ENCODE measurements around the gene UAP1.
"Not testable (repeated sequence)": the region's sequence is repeated elsewhere in the genome, so short reads cannot be mapped to it uniquely, and the experiment has no call there.

UAP1 gene

GRCh38 chr1:162566870-162567269, 5.3 kb downstream of the UAP1 start:
- no peak for DNase-seq

- DNase-seq: no peak
Measured at GRCh38 chr1:162568802-162569201, 7.3 kb downstream of the UAP1 start.

GRCh38 chr1:162570718-162571117, 9.2 kb downstream of the UAP1 start:
- no peak for DNase-seq

GRCh38 chr1:162571121-162571520, 9.6 kb downstream of the UAP1 start:
- DNase-seq: not testable (repeated sequence)

- DNase-seq: no peak
Measured at GRCh38 chr1:162571696-162572095, 10.2 kb downstream of the UAP1 start.

- DNase-seq: no peak
Measured at GRCh38 chr1:162573136-162573535, 11.6 kb downstream of the UAP1 start.

- no peak for DNase-seq
Measured at GRCh38 chr1:162578071-162578700, 16.7 kb downstream of the UAP1 start.

- DNase-seq: no peak
Measured at GRCh38 chr1:162578936-162579335, 17.4 kb downstream of the UAP1 start.

GRCh38 chr1:162580308-162580707, 18.8 kb downstream of the UAP1 start:
- no peak for DNase-seq

GRCh38 chr1:162582901-162583300, 21.4 kb downstream of the UAP1 start:
- DNase-seq: not testable (repeated sequence)

- DNase-seq: not testable (repeated sequence)
Measured at GRCh38 chr1:162585101-162585500, 23.6 kb downstream of the UAP1 start.

- DNase-seq: no peak
Measured at GRCh38 chr1:162587347-162587746, 25.8 kb downstream of the UAP1 start.

- DNase-seq: no peak
Measured at GRCh38 chr1:162587761-162588260, 26.3 kb downstream of the UAP1 start.

- DNase-seq: no peak
Measured at GRCh38 chr1:162590101-162590500, 28.6 kb downstream of the UAP1 start.

GRCh38 chr1:162590686-162591085, 29.2 kb downstream of the UAP1 start:
- no peak for DNase-seq

GRCh38 chr1:162596514-162597170, 35.1 kb downstream of the UAP1 start:
- no peak for DNase-seq

GRCh38 chr1:162599451-162599850, 37.9 kb downstream of the UAP1 start:
- no peak for DNase-seq

GRCh38 chr1:162603117-162603516, 41.6 kb downstream of the UAP1 start:
- not testable (repeated sequence) for DNase-seq

GRCh38 chr1:162605225-162605927, 43.9 kb downstream of the UAP1 start:
- DNase-seq: no peak

GRCh38 chr1:162609306-162609705, 47.8 kb downstream of the UAP1 start:
- DNase-seq: no peak

- DNase-seq: no peak
Measured at GRCh38 chr1:162612606-162613400, 51.3 kb downstream of the UAP1 start.

- DNase-seq: no peak
Measured at GRCh38 chr1:162616848-162617247, 55.3 kb downstream of the UAP1 start.

GRCh38 chr1:162617513-162617912, 56.0 kb downstream of the UAP1 start:
- no peak for DNase-seq

Measured in GDM1 (cell line).